Osteoblast (primary cell): ENCODE data around the gene RPS19BP1. TPM values are rescaled to one million over a fixed set of nuclear protein-coding genes. Genes with fewer than 3 reads are reported as not detected.
A peak's percentile ranks its signal among the peaks of the same experiment; 100 is the strongest.

Experiments
- DNase-seq: peaks from one replicate; pipeline ENCODE4 v3.0.0; 2011; ENCODE audit warnings: low spot score, mixed read lengths; ENCODE audit not compliant: insufficient read length; ENCODE audit errors: missing footprints
- H2AFZ ChIP-seq: 2 replicates; pipeline ENCODE4 v1.6.0; 2011; ENCODE audit warnings: mild to moderate bottlenecking, low read length
- H3K27ac ChIP-seq: 2 replicates; pipeline ENCODE4 v1.5.1; 2011; ENCODE audit warnings: mild to moderate bottlenecking, low read depth, low read length, moderate library complexity
- H3K27me3 ChIP-seq: 2 replicates; pipeline ENCODE4 v1.6.0; 2012; ENCODE audit warnings: mild to moderate bottlenecking, control low read depth, inconsistent platforms, low read length, moderate library complexity; ENCODE audit not compliant: insufficient read depth
- H3K36me3 ChIP-seq: 2 replicates; pipeline ENCODE4 v1.5.1; 2011; ENCODE audit warnings: mild to moderate bottlenecking, low read length, control low read depth, moderate library complexity; ENCODE audit not compliant: insufficient read depth
- H3K4me1 ChIP-seq: 2 replicates; pipeline ENCODE4 v1.5.1; 2011; ENCODE audit warnings: mild to moderate bottlenecking, low read length, control low read depth, moderate library complexity; ENCODE audit not compliant: insufficient read depth
- H3K4me2 ChIP-seq: 2 replicates; pipeline ENCODE4 v1.6.0; 2011; ENCODE audit warnings: mild to moderate bottlenecking, low read length; ENCODE audit not compliant: insufficient read depth
- H3K4me3 ChIP-seq: fragments of 200-600 bp; sonication (generic); 3 replicates; pipeline ENCODE4 v1.5.1; 2012; ENCODE audit warnings: mild to moderate bottlenecking, low read length, inconsistent platforms; ENCODE audit not compliant: insufficient read depth
- H3K79me2 ChIP-seq: 2 replicates; pipeline ENCODE4 v1.6.0; 2012; ENCODE audit warnings: mild to moderate bottlenecking, low read length, control low read depth, inconsistent platforms; ENCODE audit not compliant: insufficient read depth
- H3K9me3 ChIP-seq: 2 replicates; pipeline ENCODE4 v1.5.1; 2011; ENCODE audit warnings: low read depth, low read length, control low read depth
- H4K20me1 ChIP-seq: 2 replicates; pipeline ENCODE4 v1.6.0; 2012; ENCODE audit warnings: mild to moderate bottlenecking, low read length, control low read depth; ENCODE audit not compliant: insufficient read depth
- CTCF ChIP-seq: IDR thresholded peaks from 2 replicates; pipeline ENCODE4 v1.5.1; 2011; ENCODE audit warnings: mild to moderate bottlenecking, low read depth, low read length, moderate library complexity; ENCODE audit errors: extremely low read depth
- total RNA-seq: library from RNA; depleted of rRNA; stranded (reverse); fragments of >200 nt; gene quantifications from 2 replicates; pipeline ENCODE4 v1.2.3, GENCODE V29; 2012

Gene RPS19BP1
- total RNA-seq, 1 donor, result 34.7 TPM

- H3K36me3 ChIP-seq, result peaks cover 54% of the 10 kb centered on the region
- no peak for TF ChIP-seq CTCF
- DNase-seq, result peak; percentile 54
- peaks cover 41% of the 10 kb centered on the region for H3K4me1 ChIP-seq
- H2AFZ ChIP-seq, result no peak overlapping the region
- peak overlapping the region; percentile 98 for H3K4me2 ChIP-seq
- H4K20me1 ChIP-seq, result peaks cover 43% of the 10 kb centered on the region
- H3K9me3 ChIP-seq, result no peaks in the 10 kb centered on the region
- peaks cover 53% of the 10 kb centered on the region for H3K79me2 ChIP-seq
- H3K27ac ChIP-seq, result peak overlapping the region; percentile 98
- no peaks in the 10 kb centered on the region for H3K27me3 ChIP-seq
- no peak overlapping the region for H3K4me3 ChIP-seq
Observed at GRCh38 chr22:39518144-39518786, 14.3 kb downstream of the RPS19BP1 start.

GRCh38 chr22:39517470-39517869 is 15.1 kb downstream of the RPS19BP1 start:
- H3K79me2 ChIP-seq, result peaks cover 48% of the 10 kb centered on the region

GRCh38 chr22:39515266-39516050 is 17.1 kb downstream of the RPS19BP1 start:
- peak overlapping the region; percentile 8 for H3K4me2 ChIP-seq
- peaks cover 25% of the 10 kb centered on the region for H3K4me1 ChIP-seq
- no peak overlapping the region for H2AFZ ChIP-seq
- peak; percentile 92 for DNase-seq
- no peak for TF ChIP-seq CTCF
- H3K27me3 ChIP-seq, result no peaks in the 10 kb centered on the region
- peak overlapping the region; percentile 0 for H3K27ac ChIP-seq
- peaks cover 51% of the 10 kb centered on the region for H3K36me3 ChIP-seq
- H3K9me3 ChIP-seq, result no peaks in the 10 kb centered on the region
- no peak overlapping the region for H3K4me3 ChIP-seq
- peaks cover 24% of the 10 kb centered on the region for H4K20me1 ChIP-seq
- H3K79me2 ChIP-seq, result peaks cover 39% of the 10 kb centered on the region

More at GRCh38 chr22:39517470-39517869, 15.1 kb downstream of the RPS19BP1 start:
- H3K9me3 ChIP-seq, result no peaks in the 10 kb centered on the region
- H3K36me3 ChIP-seq, result peaks cover 47% of the 10 kb centered on the region
- peak; percentile 10 for DNase-seq
- H4K20me1 ChIP-seq, result peaks cover 35% of the 10 kb centered on the region
- no peak overlapping the region for H3K4me2 ChIP-seq
- no peak overlapping the region for H2AFZ ChIP-seq
- peaks cover 34% of the 10 kb centered on the region for H3K4me1 ChIP-seq
- H3K27me3 ChIP-seq, result no peaks in the 10 kb centered on the region
- TF ChIP-seq CTCF, result no peak
- no peak overlapping the region for H3K27ac ChIP-seq
- no peak overlapping the region for H3K4me3 ChIP-seq

GRCh38 chr22:39514373-39514973 is 18.1 kb downstream of the RPS19BP1 start:
- Histone ChIP-seq H3K27me3 (no peaks in the 10 kb centered on the region), H4K20me1 (peaks cover 29% of the 10 kb centered on the region), H3K4me2 (no peak overlapping the region), H3K4me1 (peaks cover 25% of the 10 kb centered on the region), H3K27ac (no peak overlapping the region), H3K79me2 (peaks cover 48% of the 10 kb centered on the region), H3K4me3 (no peak overlapping the region), H3K36me3 (peaks cover 60% of the 10 kb centered on the region), H2AFZ (no peak overlapping the region), H3K9me3 (no peaks in the 10 kb centered on the region)
- TF ChIP-seq CTCF, result peak; percentile 90
- peak; percentile 89 for DNase-seq
